Kidney (tissue), 14 donors: ENCODE data around the gene EPHB3. TPM values are rescaled to one million over a fixed set of nuclear protein-coding genes. Genes with fewer than 3 reads are reported as not detected.

Experiments
- DNase-seq, 5 donors: peaks; one replicate each; pipeline ENCODE4 v3.0.0-alpha.2; 2013 to 2020
- FAIRE-seq: peaks from 2 replicates; lab custom pipeline; 2012; peaks lifted over from hg19 to GRCh38; lab: Jason Lieb, UNC
- H3K27ac ChIP-seq, 2 donors: one replicate each; pipeline ENCODE4 v1.7.0; 2013; ENCODE audit warnings: low read depth in 2 of 2, low read length in 2 of 2, inconsistent platforms in 1 of 2
- H3K27me3 ChIP-seq: one replicate; pipeline ENCODE4 v1.7.1; 2013; ENCODE audit warnings: low read length, inconsistent platforms; ENCODE audit not compliant: control insufficient read depth, insufficient read depth
- H3K36me3 ChIP-seq, 3 donors: one replicate each; pipeline versions ENCODE4 v1.7.0 to v1.7.1; 2013; ENCODE audit warnings: low read length in 3 of 3, control low read depth in 1 of 3, inconsistent platforms in 1 of 3; ENCODE audit not compliant: insufficient read depth in 3 of 3, control insufficient read depth in 2 of 3
- H3K4me1 ChIP-seq, 3 donors: one replicate each; pipeline versions ENCODE4 v1.7.0 to v1.7.1; 2013; ENCODE audit warnings: low read length in 3 of 3, inconsistent platforms in 1 of 3, low read depth in 1 of 3; ENCODE audit not compliant: control insufficient read depth in 2 of 3, insufficient read depth in 2 of 3
- H3K4me3 ChIP-seq, 3 donors: one replicate each; pipeline versions ENCODE4 v1.7.0 to v1.8.1; 2013; ENCODE audit warnings: low read length in 3 of 3, control low read depth in 1 of 3, inconsistent platforms in 1 of 3
- H3K9ac ChIP-seq, 3 donors: one replicate each; pipeline versions ENCODE4 v1.7.0 to v1.7.1; 2013; ENCODE audit warnings: low read length in 3 of 3, control low read depth in 1 of 3, inconsistent platforms in 1 of 3
- H3K9me3 ChIP-seq, 3 donors: one replicate each; pipeline versions ENCODE4 v1.7.0 to v1.7.1; 2013; ENCODE audit warnings: low read length in 3 of 3, control low read depth in 1 of 3, inconsistent platforms in 1 of 3; ENCODE audit not compliant: control insufficient read depth in 2 of 3, insufficient read depth in 1 of 3
- CTCF ChIP-seq: IDR thresholded peaks from 3 replicates; pipeline ENCODE4 v1.5.1; 2012; ENCODE audit warnings: mild to moderate bottlenecking, moderate library complexity, borderline replicate concordance; ENCODE audit not compliant: insufficient read depth; ENCODE audit errors: extremely low read depth
- intact Hi-C: fragments of 100-400 bp; cut with DNase I; formaldehyde crosslinking; loops from one replicate; pipeline ENCODE4 v1.11.1; 2022
- polyA plus RNA-seq: library from polyadenylated mRNA; stranded (reverse); fragments of 350-450 nt; fragmentation: Illumina TruSeq; extraction: RNeasy Lipid Tissue Mini Kit (QIAGEN cat#74804); gene quantifications from one replicate; pipeline ENCODE4 v1.2.3, GENCODE V29; 2014; ENCODE audit warnings: low read depth, low replicate concordance; ENCODE audit not compliant: insufficient read depth
- total RNA-seq: library from RNA; stranded (reverse); fragmentation: NEBNext Ultra II Directional; extraction: Animal tissue kit (Norgen Biotek cat#: 25700); gene quantifications from one replicate; pipeline ENCODE4 v1.2.1, GENCODE V29; 2021
- donor health status: control.
- donor health status: control.
- donor health status: control.
- donor health status: control.
- donor health status: control.
- donor health status: DM: yes; HTN: yes; CAD: no.
- donor health status: Normal renal cell carcinoma (clear cell type).

Gene EPHB3
- total and polyA plus RNA-seq, 2 donors from 2014 or later: 1.4 to 3.8 TPM

- H3K4me1 ChIP-seq: peaks cover 0 to 5% (median 0%) of the 10 kb centered on the region in 3 donors
- TF ChIP-seq CTCF: no peak
- no peaks in the 10 kb centered on the region for H3K27me3 ChIP-seq
- H3K36me3 ChIP-seq: no peaks in the 10 kb centered on the region
- no peaks in the 10 kb centered on the region for H3K9me3 ChIP-seq
- no peak overlapping the region for H3K9ac ChIP-seq
- DNase-seq (peak in 4 of 5 donors; percentile 73 to 84 (median 80)), FAIRE-seq (no peak)
- H3K4me3 ChIP-seq: no peak overlapping the region
- intact Hi-C loops: no loop called here
- no peak overlapping the region for H3K27ac ChIP-seq
Measured at GRCh38 chr3:184594371-184595001, 32.9 kb downstream of the EPHB3 start.

DNA sequence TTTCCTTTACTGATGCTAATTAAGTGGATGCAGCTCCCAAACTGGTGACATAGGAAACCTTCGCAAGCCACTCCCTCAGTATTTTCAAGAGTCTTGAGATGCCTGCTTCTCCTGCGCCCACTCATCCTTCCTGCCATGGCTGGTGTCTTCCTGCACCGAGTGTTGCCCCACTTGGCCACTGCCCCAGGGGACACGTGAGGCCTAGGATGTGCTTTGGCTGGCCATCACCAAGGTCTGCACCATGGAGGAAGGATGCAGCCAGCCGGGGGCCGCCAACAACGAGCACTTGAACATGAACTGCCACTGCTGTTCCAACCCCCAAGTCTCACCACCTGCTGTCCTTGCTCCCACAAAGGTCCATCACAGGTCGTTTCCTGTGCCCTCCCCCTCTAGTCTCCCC is 34.1 kb downstream of the EPHB3 start:
- H3K27me3 ChIP-seq: no peaks in the 10 kb centered on the region
- H3K9me3 ChIP-seq: no peaks in the 10 kb centered on the region
- no peak overlapping the region for H3K27ac ChIP-seq
- no peak overlapping the region for H3K4me3 ChIP-seq
- H3K9ac ChIP-seq: no peak overlapping the region
- TF ChIP-seq CTCF: no peak
- H3K4me1 ChIP-seq: peaks cover 0 to 5% (median 0%) of the 10 kb centered on the region in 3 donors
- FAIRE-seq (no peak), DNase-seq (peak in 1 of 5 donors; percentile 53)
- H3K36me3 ChIP-seq: no peaks in the 10 kb centered on the region
- intact Hi-C loops: no loop called here

- no peaks in the 10 kb centered on the region for H3K36me3 ChIP-seq
- no peak overlapping the region for H3K27ac ChIP-seq
- H3K9ac ChIP-seq: no peak overlapping the region
- no peak for TF ChIP-seq CTCF
- no peak overlapping the region for H3K4me3 ChIP-seq
- peaks cover 0 to 5% (median 0%) of the 10 kb centered on the region in 3 donors for H3K4me1 ChIP-seq
- intact Hi-C loops: no loop called here
- no peaks in the 10 kb centered on the region for H3K27me3 ChIP-seq
- no peak for FAIRE-seq
- no peaks in the 10 kb centered on the region for H3K9me3 ChIP-seq
- peak in 1 of 5 donors; percentile 33 for DNase-seq
Measured at GRCh38 chr3:184596233-184596632, 34.6 kb downstream of the EPHB3 start.
